Calu3 (cell line): ENCODE results near the gene MAP6D1. TPM values are rescaled to one million over a fixed set of nuclear protein-coding genes. Genes with fewer than 3 reads are reported as not detected.

Source experiments
- Bru-seq: library from RNA; stranded (reverse); fragments of 400-500 nt; gene quantifications from one replicate; lab custom pipeline; 2021; lab: Mats Ljungman, UMichigan
- BruChase-seq, 2 experiments: library from RNA; stranded (reverse); fragments of 400-500 nt; gene quantifications; one replicate each; lab custom pipeline; 2021; lab: Mats Ljungman, UMichigan
- BruUV-seq: library from RNA; stranded (reverse); fragments of 400-500 nt; replicated peaks from 2 replicates; lab custom pipeline; 2021; lab: Mats Ljungman, UMichigan
- CTCF ChIA-PET: fragments of 300-600 bp; sonication (Branson Sonifier 250); formaldehyde crosslinking; loops from one replicate; lab custom pipeline; 2022; ENCODE audit warnings: antibody characterized with exemption; lab: Charles Lee
- DNase-seq: peaks from one replicate; pipeline ENCODE4 v3.0.0; 2022
- H3K27ac Mint-ChIP-seq: one replicate; pipeline ENCODE4 v1.8.0; 2022; ENCODE audit warnings: mixed read lengths; ENCODE audit not compliant: unreplicated experiment
- H3K27me3 Mint-ChIP-seq: one replicate; pipeline ENCODE4 v1.8.0; 2022; ENCODE audit warnings: mixed read lengths; ENCODE audit not compliant: unreplicated experiment
- H3K36me3 Mint-ChIP-seq: one replicate; pipeline ENCODE4 v1.8.0; 2022; ENCODE audit warnings: mild to moderate bottlenecking, moderate library complexity, mixed read lengths; ENCODE audit not compliant: insufficient read depth, unreplicated experiment
- H3K4me1 Mint-ChIP-seq: one replicate; pipeline ENCODE4 v1.8.0; 2022; ENCODE audit warnings: mild to moderate bottlenecking, low read depth, mixed read lengths; ENCODE audit not compliant: unreplicated experiment
- H3K4me3 Mint-ChIP-seq: one replicate; pipeline ENCODE4 v1.8.0; 2022; ENCODE audit warnings: mild to moderate bottlenecking, low read depth, moderate library complexity, mixed read lengths; ENCODE audit not compliant: unreplicated experiment
- H3K9me3 Mint-ChIP-seq: one replicate; pipeline ENCODE4 v1.8.0; 2022; ENCODE audit warnings: low read depth, mixed read lengths; ENCODE audit not compliant: unreplicated experiment
- CTCF ChIP-seq: fragments of 200-600 bp; IDR thresholded peaks from one replicate; pipeline ENCODE4 v1.8.0; 2022; ENCODE audit warnings: antibody characterized with exemption; ENCODE audit not compliant: unreplicated experiment
- intact Hi-C: fragments of 100-400 bp; cut with micrococcal nuclease; formaldehyde crosslinking; loops from one replicate; pipeline ENCODE4 v1.10.0; 2022; ENCODE audit not compliant: unreplicated experiment
- long read RNA-seq: library from polyadenylated mRNA; stranded (forward); transcript quantifications from one replicate; pipeline ENCODE4 v2.0.0, GENCODE V29; 2022
- total RNA-seq: library from RNA; stranded (reverse); gene quantifications from 2 replicates; pipeline ENCODE4 v1.2.3, GENCODE V29; 2022

Gene MAP6D1
- total RNA-seq (5.4 and 6.5 TPM in 2 replicates), Bru-seq, nascent RNA (percentile 30 among the genes with signal in this experiment), BruChase-seq, experiment 1, labeled RNA remaining after a 6-hour chase (percentile 43 among the genes with signal in this experiment), BruChase-seq, experiment 2, labeled RNA remaining after a 2-hour chase (percentile 52 among the genes with signal in this experiment)
- long read RNA-seq, transcript MAP6D1-201 (3 exons, 2,111 nt), result major isoform, 6 of 8 reads
- long read RNA-seq, partial matches to known transcripts, result 0 of 8 reads
- long read RNA-seq, other reads (novel, unspliced or antisense), result 1 of 8 reads

DNA sequence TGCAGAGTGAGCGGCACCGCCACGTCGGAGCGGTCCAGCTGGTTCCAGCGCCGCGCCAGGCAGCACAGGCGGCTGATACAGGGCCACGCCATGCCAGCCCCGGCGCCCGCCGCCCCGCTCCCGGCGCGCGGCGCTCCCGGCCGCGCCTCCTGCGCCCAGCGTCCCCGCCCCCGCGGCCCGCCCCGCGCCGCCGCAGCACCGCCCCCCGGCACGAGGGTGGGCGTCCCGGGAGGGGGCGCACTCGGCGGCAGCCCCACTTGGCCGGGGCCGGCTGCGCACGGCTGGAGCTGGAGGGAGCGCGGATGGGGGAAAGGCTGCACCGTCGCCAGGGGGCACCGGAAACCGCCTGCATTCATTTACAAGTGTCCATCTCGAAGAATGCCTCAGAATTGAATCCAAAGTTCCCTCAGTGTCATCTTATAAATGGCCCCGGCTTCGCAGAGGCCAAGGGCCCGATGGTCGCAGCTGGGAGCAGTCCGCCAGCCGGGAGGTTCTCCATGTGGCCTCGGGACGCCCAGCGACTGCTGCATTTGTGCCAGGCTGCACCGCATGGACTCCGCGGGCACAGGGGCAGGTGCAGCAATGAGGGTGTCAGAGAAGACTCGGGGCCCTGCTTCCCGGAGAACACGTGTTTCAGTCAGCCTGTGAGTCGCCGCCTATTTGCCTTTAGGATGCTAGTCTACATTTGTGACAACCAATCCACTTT lies at the start of gene MAP6D1:
MAP6D1 (minus strand) TSS at position 122 of the 706 bp plus-strand sequence; CDS start at position 92, 30 bp downstream.
- Mint-ChIP-seq H3K4me1 (peaks cover 11% of the 10 kb centered on the region), H3K27ac (peak within 1 kb of the TSS; percentile 56), H3K36me3 (peaks cover 31% of the 10 kb centered on the region), H3K9me3 (no peaks in the 10 kb centered on the region), H3K4me3 (peak within 1 kb of the TSS; percentile 86), H3K27me3 (no peaks in the 10 kb centered on the region)
- BruUV-seq, result no TSS peak
- CTCF ChIA-PET, result interaction anchor here (1.0 to 2.1 kb wide), 2 partner anchors 59 to 192 kb away, joined by 3 to 11 read pairs; partner anchors contain the start of genes ABCC5 and PARL
- peak; percentile 86 for DNase-seq
- peak; percentile 44 for TF ChIP-seq CTCF
- intact Hi-C loops, result no loop called here

- no peak for DNase-seq
- CTCF ChIA-PET, result interaction anchor here (0.6 to 0.7 kb wide), 2 partner anchors 24 to 504 kb away, joined by 4 to 6 read pairs; partner anchors contain the start of gene THPO
- no peak for TF ChIP-seq CTCF
These were observed 48.5 kb upstream of the MAP6D1 start for GRCh38 chr3:183873914-183874313.

GRCh38 chr3:183871541-183871940 lies 46.2 kb upstream of the MAP6D1 start:
- intact Hi-C loops, result no loop called here
- DNase-seq, result no peak
- no peak overlapping the region for H3K4me3 Mint-ChIP-seq
- H3K9me3 Mint-ChIP-seq, result no peaks in the 10 kb centered on the region
- no peaks in the 10 kb centered on the region for H3K27me3 Mint-ChIP-seq
- no peak overlapping the region for H3K27ac Mint-ChIP-seq
- no peaks in the 10 kb centered on the region for H3K4me1 Mint-ChIP-seq
- CTCF ChIA-PET, result interaction anchor here (0.6 to 1.1 kb wide), 2 partner anchors 13 to 80 kb away, joined by 3 to 6 read pairs; partner anchors contain the start of gene PARL
- H3K36me3 Mint-ChIP-seq, result peaks cover 2% of the 10 kb centered on the region
- no TSS peak for BruUV-seq
- TF ChIP-seq CTCF, result no peak

More at GRCh38 chr3:183873914-183874313, 48.5 kb upstream of the MAP6D1 start:
- BruUV-seq, result no TSS peak
- H3K36me3 Mint-ChIP-seq, result peaks cover 5% of the 10 kb centered on the region
- H3K4me3 Mint-ChIP-seq, result no peak overlapping the region
- H3K27ac Mint-ChIP-seq, result no peak overlapping the region
- intact Hi-C loops, result no loop called here
- H3K4me1 Mint-ChIP-seq, result no peaks in the 10 kb centered on the region
- H3K9me3 Mint-ChIP-seq, result no peaks in the 10 kb centered on the region
- no peaks in the 10 kb centered on the region for H3K27me3 Mint-ChIP-seq

GRCh38 chr3:183870563-183870962 lies 45.2 kb upstream of the MAP6D1 start:
- no peak overlapping the region for H3K4me3 Mint-ChIP-seq
- H3K27me3 Mint-ChIP-seq, result no peaks in the 10 kb centered on the region
- H3K9me3 Mint-ChIP-seq, result no peaks in the 10 kb centered on the region
- no peaks in the 10 kb centered on the region for H3K4me1 Mint-ChIP-seq
- H3K27ac Mint-ChIP-seq, result no peak overlapping the region
- no peaks in the 10 kb centered on the region for H3K36me3 Mint-ChIP-seq
- CTCF ChIA-PET, result interaction anchor here (0.6 kb wide), 1 partner anchor 720 kb away, joined by 4 read pairs; no protein-coding TSS in a partner anchor
- intact Hi-C loops, result no loop called here
- no peak for TF ChIP-seq CTCF
- no peak for DNase-seq
- no TSS peak for BruUV-seq
